Smooth muscle cell (in vitro differentiated cells): ENCODE results near the gene TDO2. TPM values are rescaled to one million over a fixed set of nuclear protein-coding genes. Genes with fewer than 3 reads are reported as not detected.

Experiments used
- DNase-seq: peaks from one replicate; lab custom pipeline; 2025; ENCODE audit not compliant: unreplicated experiment; lab: John Stamatoyannopoulos, UW
- H2AFZ ChIP-seq: fragments of 200-600 bp; sonication (generic); 2 replicates; pipeline ENCODE4 v1.6.0; 2016; ENCODE audit warnings: antibody characterized with exemption, low read depth, mild to moderate bottlenecking
- H3F3A ChIP-seq: fragments of 200-600 bp; sonication (generic); 2 replicates; pipeline ENCODE4 v1.6.0; 2017; ENCODE audit warnings: antibody characterized with exemption, low read depth
- H3K27ac ChIP-seq: fragments of 200-600 bp; sonication (generic); 2 replicates; pipeline ENCODE4 v1.5.1; 2016; ENCODE audit warnings: low read depth, mild to moderate bottlenecking
- H3K27me3 ChIP-seq: fragments of 200-600 bp; sonication (generic); 2 replicates; pipeline ENCODE4 v1.6.1; 2016; ENCODE audit warnings: low read depth, mild to moderate bottlenecking
- H3K36me3 ChIP-seq: fragments of 200-600 bp; sonication (generic); 2 replicates; pipeline ENCODE4 v1.5.1; 2016; ENCODE audit warnings: low read depth
- H3K4me1 ChIP-seq: fragments of 200-600 bp; sonication (generic); 2 replicates; pipeline ENCODE4 v1.5.1; 2016; ENCODE audit warnings: low read depth
- H3K4me2 ChIP-seq: fragments of 200-600 bp; sonication (generic); 2 replicates; pipeline ENCODE4 v1.6.0; 2016; ENCODE audit warnings: mild to moderate bottlenecking
- H3K4me3 ChIP-seq: fragments of 200-600 bp; sonication (generic); 2 replicates; pipeline ENCODE4 v1.5.1; 2016; ENCODE audit warnings: mild to moderate bottlenecking
- H3K79me2 ChIP-seq: fragments of 200-600 bp; sonication (generic); 2 replicates; pipeline ENCODE4 v1.6.0; 2016; ENCODE audit warnings: low read depth, mild to moderate bottlenecking
- H3K9ac ChIP-seq: fragments of 200-600 bp; sonication (generic); 2 replicates; pipeline ENCODE4 v1.6.0; 2016; ENCODE audit warnings: low read depth
- H3K9me3 ChIP-seq: fragments of 200-600 bp; sonication (generic); replicated peaks from 2 replicates; pipeline ENCODE4 v1.5.1; 2016; ENCODE audit warnings: low read depth
- H4K20me1 ChIP-seq: fragments of 200-600 bp; sonication (generic); 2 replicates; pipeline ENCODE4 v1.6.0; 2016; ENCODE audit warnings: low read depth
- WGBS: methylation state at CpG from one replicate; pipeline ENCODE4 v1.1.7; 2016; ENCODE audit warnings: low lambda C conversion rate; 5-methylcytosine and 5-hydroxymethylcytosine counted together
- polyA plus RNA-seq: library from polyadenylated mRNA; unstranded; fragments of >200 nt; fragmentation: Nextera tagmentation; extraction: Ambion mirVana; gene quantifications from 2 replicates; pipeline ENCODE4 v1.2.1, GENCODE V29; 2016
- total RNA-seq: library from RNA; depleted of rRNA; stranded (reverse); fragments of >200 nt; gene quantifications from 2 replicates; pipeline ENCODE4 v1.2.3, GENCODE V29; 2014
- TF ChIP-seq, protein P1 (sequence below): fragments of 200-600 bp; sonication (generic); IDR thresholded peaks from 2 replicates; pipeline ENCODE4 v1.5.1; 2017; ENCODE audit warnings: borderline replicate concordance, mild to moderate bottlenecking, antibody characterized with exemption; ENCODE audit not compliant: insufficient read depth, poor library complexity, severe bottlenecking

The TDO2 gene
- total and polyA plus RNA-seq, 2 experiments from 2014 or later: 151 to 180 TPM

GRCh38 chr4:155948541-155948940 lies 45.0 kb downstream of the TDO2 start:
- 23% methylated on average over 1 of the region's 1 CpG for WGBS
- Histone ChIP-seq H4K20me1 (no peaks in the 10 kb centered on the region), H3F3A (peaks cover 5% of the 10 kb centered on the region), H3K36me3 (no peaks in the 10 kb centered on the region), H3K4me2 (peak overlapping the region; percentile 30), H3K79me2 (peaks cover 7% of the 10 kb centered on the region), H3K9me3 (no peaks in the 10 kb centered on the region), H3K27me3 (no peaks in the 10 kb centered on the region), H3K9ac (no peak overlapping the region), H3K4me1 (peaks cover 14% of the 10 kb centered on the region), H3K4me3 (no peak overlapping the region), H2AFZ (peak overlapping the region; percentile 63), H3K27ac (no peak overlapping the region)
- TF ChIP-seq, protein P1, sequence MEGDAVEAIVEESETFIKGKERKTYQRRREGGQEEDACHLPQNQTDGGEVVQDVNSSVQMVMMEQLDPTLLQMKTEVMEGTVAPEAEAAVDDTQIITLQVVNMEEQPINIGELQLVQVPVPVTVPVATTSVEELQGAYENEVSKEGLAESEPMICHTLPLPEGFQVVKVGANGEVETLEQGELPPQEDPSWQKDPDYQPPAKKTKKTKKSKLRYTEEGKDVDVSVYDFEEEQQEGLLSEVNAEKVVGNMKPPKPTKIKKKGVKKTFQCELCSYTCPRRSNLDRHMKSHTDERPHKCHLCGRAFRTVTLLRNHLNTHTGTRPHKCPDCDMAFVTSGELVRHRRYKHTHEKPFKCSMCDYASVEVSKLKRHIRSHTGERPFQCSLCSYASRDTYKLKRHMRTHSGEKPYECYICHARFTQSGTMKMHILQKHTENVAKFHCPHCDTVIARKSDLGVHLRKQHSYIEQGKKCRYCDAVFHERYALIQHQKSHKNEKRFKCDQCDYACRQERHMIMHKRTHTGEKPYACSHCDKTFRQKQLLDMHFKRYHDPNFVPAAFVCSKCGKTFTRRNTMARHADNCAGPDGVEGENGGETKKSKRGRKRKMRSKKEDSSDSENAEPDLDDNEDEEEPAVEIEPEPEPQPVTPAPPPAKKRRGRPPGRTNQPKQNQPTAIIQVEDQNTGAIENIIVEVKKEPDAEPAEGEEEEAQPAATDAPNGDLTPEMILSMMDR: no peak
- DNase-seq: no peak

- Histone ChIP-seq H3K79me2 (peaks cover 7% of the 10 kb centered on the region), H3K9me3 (no peaks in the 10 kb centered on the region), H3F3A (peaks cover 5% of the 10 kb centered on the region), H3K9ac (no peak overlapping the region), H4K20me1 (no peaks in the 10 kb centered on the region), H3K27me3 (no peaks in the 10 kb centered on the region), H2AFZ (no peak overlapping the region), H3K27ac (no peak overlapping the region), H3K4me1 (peaks cover 14% of the 10 kb centered on the region), H3K4me2 (no peak overlapping the region), H3K4me3 (no peak overlapping the region), H3K36me3 (no peaks in the 10 kb centered on the region)
- 76% methylated on average over 6 of the region's 6 CpGs for whole genome bisulfite sequencing
- no peak for DNase-seq
- TF ChIP-seq, protein P1: no peak
Measured at GRCh38 chr4:155950461-155950860, 47.0 kb downstream of the TDO2 start.

DNA sequence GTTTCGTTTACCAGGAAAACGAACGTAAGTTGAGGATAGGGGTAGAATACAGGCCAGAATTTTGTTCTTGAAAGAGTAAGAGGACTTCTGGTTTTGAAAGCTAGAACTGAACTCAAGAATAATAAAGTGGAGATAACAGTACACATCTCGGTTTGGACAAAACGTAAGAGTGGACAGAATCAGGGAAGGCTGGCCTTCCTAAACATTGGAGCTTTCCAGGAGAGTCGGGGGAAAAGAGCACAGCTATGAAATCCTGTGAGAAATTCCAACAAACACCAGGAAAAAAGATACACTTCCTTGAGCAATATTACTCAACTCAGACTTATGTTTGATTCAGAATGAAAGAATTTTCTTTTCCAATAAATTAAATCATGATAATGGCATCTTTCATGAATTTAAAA lies 49.0 kb downstream of the TDO2 start:
- TF ChIP-seq, protein P1: no peak
- 53% methylated on average over 6 of the region's 6 CpGs for WGBS
- Histone ChIP-seq H3F3A (peaks cover 9% of the 10 kb centered on the region), H3K79me2 (peaks cover 7% of the 10 kb centered on the region), H3K4me2 (peak overlapping the region; percentile 93), H3K27ac (peak overlapping the region; percentile 94), H3K9me3 (no peaks in the 10 kb centered on the region), H3K36me3 (no peaks in the 10 kb centered on the region), H3K27me3 (no peaks in the 10 kb centered on the region), H3K4me3 (peak overlapping the region; percentile 72), H3K4me1 (peaks cover 14% of the 10 kb centered on the region), H3K9ac (peak overlapping the region; percentile 90), H4K20me1 (no peaks in the 10 kb centered on the region), H2AFZ (peak overlapping the region; percentile 96)
- no peak for DNase-seq

- H3K27me3 ChIP-seq: no peaks in the 10 kb centered on the region
- 7% methylated on average over 50 of the region's 58 CpGs for WGBS
- H3F3A ChIP-seq: peaks cover 9% of the 10 kb centered on the region
- H3K27ac ChIP-seq: peak within 1 kb of the TSS; percentile 94
- no peaks in the 10 kb centered on the region for H3K36me3 ChIP-seq
- H3K4me3 ChIP-seq: peak within 1 kb of the TSS; percentile 72
- peak within 1 kb of the TSS; percentile 90 for H3K9ac ChIP-seq
- peak within 1 kb of the TSS; percentile 99 for H2AFZ ChIP-seq
- peak; percentile 45 for DNase-seq
- H3K9me3 ChIP-seq: no peaks in the 10 kb centered on the region
- TF ChIP-seq, protein P1: peak; percentile 62
- no peaks in the 10 kb centered on the region for H4K20me1 ChIP-seq
- H3K4me2 ChIP-seq: peak within 1 kb of the TSS; percentile 93
- H3K4me1 ChIP-seq: peaks cover 14% of the 10 kb centered on the region
- peaks cover 7% of the 10 kb centered on the region for H3K79me2 ChIP-seq
Measured at GRCh38 chr4:155953151-155954117, 49.9 kb downstream of the TDO2 start, which contains the start of gene CTSO. TSS of gene CTSO (minus strand) at chr4:155953866. CDS start at chr4:155953847, 19 bp downstream.
